Mesothelial cell of epicardium (in vitro differentiated cells): ENCODE data around the gene ILKAP. TPM values are rescaled to one million over a fixed set of nuclear protein-coding genes. Genes with fewer than 3 reads are reported as not detected.
"Not testable (repeated sequence)": the region's sequence is repeated elsewhere in the genome, so short reads cannot be mapped to it uniquely, and the experiment has no call there.

Experiments used
- DNase-seq, 2 experiments: peaks; one replicate each; pipeline ENCODE4 v3.0.0; 2021; ENCODE audit warnings: low spot score in 2 of 2; ENCODE audit not compliant: unreplicated experiment in 2 of 2
- H3K27ac Mint-ChIP-seq: 2 replicates; pipeline ENCODE4 v1.8.0; 2021; ENCODE audit warnings: mixed read lengths
- H3K27me3 Mint-ChIP-seq: 2 replicates; pipeline ENCODE4 v1.8.0; 2021; ENCODE audit warnings: low read depth, mixed read lengths
- H3K36me3 Mint-ChIP-seq: 2 replicates; pipeline ENCODE4 v1.8.0; 2021; ENCODE audit warnings: mixed read lengths
- H3K4me1 Mint-ChIP-seq: 2 replicates; pipeline ENCODE4 v1.8.0; 2021; ENCODE audit warnings: mixed read lengths
- H3K4me3 Mint-ChIP-seq: 2 replicates; pipeline ENCODE4 v1.8.0; 2021; ENCODE audit warnings: mild to moderate bottlenecking, moderate library complexity, mixed read lengths
- H3K9me3 Mint-ChIP-seq: 2 replicates; pipeline ENCODE4 v1.8.0; 2021; ENCODE audit warnings: mixed read lengths
- CTCF ChIP-seq: fragments of 200-600 bp; sonication (generic); IDR thresholded peaks from one replicate; pipeline ENCODE4 v1.5.0; 2021; ENCODE audit warnings: antibody characterized with exemption; ENCODE audit not compliant: unreplicated experiment
- total RNA-seq: library from RNA; stranded (reverse); gene quantifications from 3 replicates; pipeline ENCODE4 v1.2.1, GENCODE V29; 2021

The ILKAP gene
- total RNA-seq, 1 donor from 2014 or later, result 54.0 TPM

- Mint-ChIP-seq H3K36me3 (peaks cover 29% of the 10 kb centered on the region), H3K4me3 (no peak overlapping the region), H3K27me3 (no peaks in the 10 kb centered on the region), H3K27ac (no peak overlapping the region), H3K4me1 (peaks cover 2% of the 10 kb centered on the region), H3K9me3 (no peaks in the 10 kb centered on the region)
- TF ChIP-seq CTCF, result no peak
- DNase-seq, result no peak
Measured at GRCh38 chr2:238171575-238172187, 31.8 kb downstream of the ILKAP start.

- H3K4me1 Mint-ChIP-seq, H3K4me3 Mint-ChIP-seq, H3K27ac Mint-ChIP-seq, DNase-seq, H3K27me3 Mint-ChIP-seq, H3K9me3 Mint-ChIP-seq: not testable (repeated sequence)
- H3K36me3 Mint-ChIP-seq, result peaks cover 26% of the 10 kb centered on the region
Measured at GRCh38 chr2:238171072-238171431, 32.4 kb downstream of the ILKAP start.

- Mint-ChIP-seq H3K4me3 (no peak overlapping the region), H3K9me3 (no peaks in the 10 kb centered on the region), H3K27ac (no peak overlapping the region), H3K36me3 (peaks cover 26% of the 10 kb centered on the region), H3K27me3 (peaks cover 5% of the 10 kb centered on the region), H3K4me1 (no peaks in the 10 kb centered on the region)
- DNase-seq, result no peak
- no peak for TF ChIP-seq CTCF
Measured at GRCh38 chr2:238170386-238171071, 33.0 kb downstream of the ILKAP start.

GRCh38 chr2:238169708-238170251 lies 33.7 kb downstream of the ILKAP start:
- peaks cover 12% of the 10 kb centered on the region for H3K27me3 Mint-ChIP-seq
- no peak overlapping the region for H3K4me3 Mint-ChIP-seq
- TF ChIP-seq CTCF, result no peak
- H3K27ac Mint-ChIP-seq, result peak overlapping the region; percentile 62
- no peaks in the 10 kb centered on the region for H3K4me1 Mint-ChIP-seq
- no peaks in the 10 kb centered on the region for H3K9me3 Mint-ChIP-seq
- peaks cover 26% of the 10 kb centered on the region for H3K36me3 Mint-ChIP-seq
- DNase-seq, result no peak

GRCh38 chr2:238169048-238169707 lies 34.3 kb downstream of the ILKAP start:
- DNase-seq, result no peak
- H3K36me3 Mint-ChIP-seq, result peaks cover 26% of the 10 kb centered on the region
- no peak overlapping the region for H3K4me3 Mint-ChIP-seq
- no peak for TF ChIP-seq CTCF
- no peaks in the 10 kb centered on the region for H3K4me1 Mint-ChIP-seq
- H3K27ac Mint-ChIP-seq, result no peak overlapping the region
- peaks cover 18% of the 10 kb centered on the region for H3K27me3 Mint-ChIP-seq
- H3K9me3 Mint-ChIP-seq, result no peaks in the 10 kb centered on the region
